GM12873 (cell line): Measurements from ENCODE around the gene TRIM65.

Experiments
- TF ChIP-seq, protein P1 (sequence below): IDR thresholded peaks from 2 replicates; pipeline ENCODE4 v1.5.1; 2012; ENCODE audit warnings: low read depth, mild to moderate bottlenecking, moderate library complexity, low read length, control low read depth; ENCODE audit not compliant: insufficient read depth; ENCODE audit errors: missing control alignments

TRIM65 gene

DNA sequence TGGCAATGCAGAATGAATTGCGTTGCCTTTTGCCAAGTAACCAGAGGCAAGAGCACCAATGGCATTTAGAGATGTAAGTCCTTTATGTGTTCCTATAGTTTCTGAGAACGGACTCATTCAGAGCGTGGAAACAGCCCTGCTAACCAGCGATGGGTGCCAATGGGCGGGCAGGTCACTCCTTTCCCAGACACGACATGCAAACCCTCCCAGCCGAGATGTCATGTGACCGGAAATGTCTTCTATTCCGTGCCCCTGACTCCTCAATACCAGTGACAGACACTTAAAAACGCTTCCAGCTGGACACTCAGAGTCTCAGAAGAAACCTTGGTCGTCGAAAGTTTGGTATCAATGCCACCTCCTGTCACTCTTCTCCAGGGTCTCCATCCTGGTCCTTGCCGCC, 40.9 kb upstream of the TRIM65 start:
- TF ChIP-seq, protein P1, sequence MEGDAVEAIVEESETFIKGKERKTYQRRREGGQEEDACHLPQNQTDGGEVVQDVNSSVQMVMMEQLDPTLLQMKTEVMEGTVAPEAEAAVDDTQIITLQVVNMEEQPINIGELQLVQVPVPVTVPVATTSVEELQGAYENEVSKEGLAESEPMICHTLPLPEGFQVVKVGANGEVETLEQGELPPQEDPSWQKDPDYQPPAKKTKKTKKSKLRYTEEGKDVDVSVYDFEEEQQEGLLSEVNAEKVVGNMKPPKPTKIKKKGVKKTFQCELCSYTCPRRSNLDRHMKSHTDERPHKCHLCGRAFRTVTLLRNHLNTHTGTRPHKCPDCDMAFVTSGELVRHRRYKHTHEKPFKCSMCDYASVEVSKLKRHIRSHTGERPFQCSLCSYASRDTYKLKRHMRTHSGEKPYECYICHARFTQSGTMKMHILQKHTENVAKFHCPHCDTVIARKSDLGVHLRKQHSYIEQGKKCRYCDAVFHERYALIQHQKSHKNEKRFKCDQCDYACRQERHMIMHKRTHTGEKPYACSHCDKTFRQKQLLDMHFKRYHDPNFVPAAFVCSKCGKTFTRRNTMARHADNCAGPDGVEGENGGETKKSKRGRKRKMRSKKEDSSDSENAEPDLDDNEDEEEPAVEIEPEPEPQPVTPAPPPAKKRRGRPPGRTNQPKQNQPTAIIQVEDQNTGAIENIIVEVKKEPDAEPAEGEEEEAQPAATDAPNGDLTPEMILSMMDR = no peak

DNA sequence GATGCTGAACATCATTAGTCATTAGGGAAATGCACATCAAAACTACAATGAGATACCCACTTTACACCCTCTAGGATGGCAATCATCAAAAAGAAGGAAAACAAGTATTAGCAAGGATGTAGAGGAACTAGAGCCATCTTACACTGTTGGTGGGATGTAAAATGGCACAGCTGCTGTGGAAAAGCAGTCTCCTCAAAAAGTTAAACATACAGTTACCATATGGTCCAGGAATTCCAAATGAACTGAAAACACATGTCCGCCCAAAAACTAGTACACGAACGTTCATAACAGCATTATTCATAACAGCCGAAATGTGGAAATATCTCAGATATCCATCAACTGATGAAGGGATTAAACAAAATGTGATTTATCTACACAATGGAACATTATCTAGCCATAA, 37.1 kb upstream of the TRIM65 start:
- TF ChIP-seq, protein P1 = no peak

DNA sequence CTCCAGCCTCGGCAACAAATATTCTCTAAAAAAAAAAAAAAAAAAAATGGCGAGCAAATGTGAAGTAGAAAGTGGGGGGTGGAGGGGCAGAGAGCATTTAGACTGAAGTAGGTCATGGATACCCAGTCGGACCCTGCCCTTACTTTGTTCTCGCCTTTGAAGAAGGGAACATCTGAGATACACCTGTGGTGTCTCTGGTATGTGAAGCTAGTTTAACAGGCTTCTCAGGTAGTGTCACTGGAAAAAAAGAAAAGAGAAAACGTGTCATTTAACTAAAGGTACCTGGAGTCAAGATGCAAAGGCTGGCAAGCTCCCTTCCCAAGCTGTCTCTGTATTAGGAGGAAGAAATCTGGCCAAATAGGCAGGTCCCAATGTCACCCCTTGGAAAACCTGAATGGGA, 36.1 kb upstream of the TRIM65 start:
- TF ChIP-seq, protein P1 = no peak

DNA sequence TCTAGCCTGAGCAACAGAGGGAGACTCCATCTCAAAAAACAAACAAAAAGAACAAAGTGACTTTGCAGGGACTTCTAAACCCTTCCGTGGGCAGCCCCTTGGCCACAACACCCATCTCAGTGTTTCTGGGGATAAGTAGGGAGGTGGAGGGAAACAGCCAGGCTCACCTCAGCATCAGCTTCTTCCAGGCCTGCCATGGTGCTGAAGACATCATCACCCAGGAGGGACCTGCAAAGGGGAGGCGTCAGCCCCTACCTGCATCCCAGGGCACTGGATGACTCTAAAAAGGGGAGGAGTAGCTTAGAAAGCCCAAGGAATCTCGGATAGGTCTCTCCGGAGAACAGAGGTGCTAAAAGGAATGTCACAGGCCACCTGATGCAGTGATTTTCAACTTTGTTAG, 34.3 kb upstream of the TRIM65 start:
- TF ChIP-seq, protein P1 = no peak

DNA sequence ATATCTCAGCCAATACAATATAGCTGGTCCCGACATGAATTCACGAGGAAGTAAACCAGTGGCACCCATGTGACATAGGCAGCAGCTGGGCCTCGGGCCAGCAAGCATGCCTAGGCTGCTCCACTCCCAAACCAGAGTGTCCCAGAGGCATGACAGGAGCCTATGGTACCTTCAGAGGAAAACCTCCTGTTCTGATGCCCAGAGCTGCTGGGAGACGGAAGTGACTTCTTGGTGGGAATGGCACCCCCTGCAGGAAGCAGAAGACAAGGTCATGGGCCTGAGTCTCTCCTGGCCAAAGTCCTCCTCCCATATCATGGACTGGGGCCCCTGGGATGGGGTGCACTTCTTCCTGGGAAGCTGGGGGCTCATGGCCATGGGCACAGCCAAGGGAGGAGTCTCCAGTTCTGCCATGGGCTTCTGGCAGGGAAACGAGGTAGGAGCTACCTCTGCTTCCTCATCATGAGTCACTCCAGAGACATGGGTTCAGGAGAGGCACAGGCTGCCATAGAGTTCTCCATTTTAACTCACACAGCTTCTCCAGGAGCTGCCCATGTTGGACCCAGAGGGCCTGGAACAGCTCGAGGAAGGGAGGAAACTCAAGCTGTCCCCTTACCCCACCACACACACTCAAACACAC, 30.7 kb upstream of the TRIM65 start:
- TF ChIP-seq, protein P1 = peak; percentile 71

DNA sequence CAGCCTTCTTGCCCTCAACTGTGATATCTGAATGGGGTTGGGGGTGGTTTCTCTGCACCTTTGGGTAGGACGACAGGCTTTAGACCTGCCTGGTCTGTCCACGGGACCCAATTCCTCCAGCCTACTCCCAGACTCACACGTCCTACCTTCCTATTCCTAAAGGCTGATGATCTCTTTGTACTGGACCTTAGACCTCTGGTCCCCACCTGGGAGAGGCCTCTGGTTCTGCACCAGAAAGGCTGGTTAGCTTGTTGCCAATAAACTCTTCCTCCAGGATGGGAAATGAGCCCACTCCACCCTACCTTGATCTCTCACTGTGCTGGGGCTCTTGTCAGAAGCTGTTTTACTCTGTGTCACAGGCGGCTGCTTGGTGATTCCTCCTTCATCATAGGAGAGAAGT, 29.7 kb upstream of the TRIM65 start:
- TF ChIP-seq, protein P1 = no peak

DNA sequence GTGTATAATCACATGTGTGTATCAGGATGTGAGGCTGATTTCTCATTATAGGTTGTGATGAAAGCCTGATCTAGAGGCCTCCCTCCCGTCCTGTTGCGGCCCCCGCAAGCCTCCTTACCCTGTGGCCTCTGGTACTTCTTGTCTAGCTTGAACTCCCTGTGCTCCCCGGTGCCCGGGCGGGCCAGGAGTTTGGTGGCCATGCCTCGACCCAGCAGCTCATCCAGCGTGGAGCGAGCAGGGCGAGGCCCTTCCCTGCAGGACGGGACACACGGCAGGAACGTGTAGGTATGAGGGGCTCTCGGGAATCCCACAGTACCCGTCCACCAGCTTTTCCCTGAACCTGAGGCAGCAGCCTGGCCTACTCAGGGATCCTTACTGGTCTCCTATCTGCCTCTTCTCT, 29.2 kb upstream of the TRIM65 start:
- TF ChIP-seq, protein P1 = no peak
